HG03469 (cell line): ENCODE measurements around the gene RSPRY1.
"Not testable (repeated sequence)": the region's sequence is repeated elsewhere in the genome, so short reads cannot be mapped to it uniquely, and the experiment has no call there.

Source experiments
- ATAC-seq: cut with Tn5 transposase; IDR thresholded peaks from one replicate; pipeline ENCODE4 v1.9.1; 2021; ENCODE audit warnings: mild to moderate bottlenecking, moderate library complexity, moderate number of reproducible peaks; ENCODE audit not compliant: unreplicated experiment

The RSPRY1 gene

GRCh38 chr16:57268804-57269800, 83.0 kb downstream of the RSPRY1 start:
- ATAC-seq, result no peak

GRCh38 chr16:57270221-57271062, 84.3 kb downstream of the RSPRY1 start:
- ATAC-seq, result no peak

GRCh38 chr16:57271063-57271345, 84.9 kb downstream of the RSPRY1 start:
- ATAC-seq, result no peak

- no peak for ATAC-seq
Measured at GRCh38 chr16:57271867-57272495, 85.9 kb downstream of the RSPRY1 start.

GRCh38 chr16:57273359-57273758, 87.2 kb downstream of the RSPRY1 start:
- no peak for ATAC-seq

GRCh38 chr16:57273826-57274225, 87.7 kb downstream of the RSPRY1 start:
- no peak for ATAC-seq

- ATAC-seq, result not testable (repeated sequence)
Measured at GRCh38 chr16:57275946-57276345, 89.8 kb downstream of the RSPRY1 start.

- no peak for ATAC-seq
Measured at GRCh38 chr16:57276596-57276995, 90.5 kb downstream of the RSPRY1 start.

GRCh38 chr16:57277586-57277985, 91.5 kb downstream of the RSPRY1 start:
- no peak for ATAC-seq

- no peak for ATAC-seq
Measured at GRCh38 chr16:57278494-57278893, 92.4 kb downstream of the RSPRY1 start.

- no peak for ATAC-seq
Measured at GRCh38 chr16:57279780-57280638, 93.9 kb downstream of the RSPRY1 start.

- ATAC-seq, result no peak
Measured at GRCh38 chr16:57281791-57282190, 95.7 kb downstream of the RSPRY1 start.

GRCh38 chr16:57282510-57283213, 96.5 kb downstream of the RSPRY1 start:
- no peak for ATAC-seq

- ATAC-seq, result no peak
Measured at GRCh38 chr16:57283214-57283958, 97.3 kb downstream of the RSPRY1 start.

- no peak for ATAC-seq
Measured at GRCh38 chr16:57283959-57284208, 97.8 kb downstream of the RSPRY1 start.

- ATAC-seq, result no peak
Measured at GRCh38 chr16:57284209-57284951, 98.3 kb downstream of the RSPRY1 start, which contains the start of gene PLLP. TSS of gene PLLP (minus strand) at chr16:57284672. CDS start at chr16:57284540, 132 bp downstream.

GRCh38 chr16:57284952-57285363, 98.8 kb downstream of the RSPRY1 start:
- no peak for ATAC-seq

- no peak for ATAC-seq
Measured at GRCh38 chr16:57285379-57285778, 99.2 kb downstream of the RSPRY1 start.
